HL-60 (cell line): Measurements from ENCODE around the gene HOXD3.

Experiments used
- DNase-seq, 2 experiments: peaks; one replicate each; pipeline ENCODE4 v3.0.0-alpha.2; 2010 to 2020; ENCODE audit warnings: low read depth in 1 of 2, low spot score in 1 of 2
- H3K27ac ChIP-seq: fragments of 250-450 bp; sonication (Bioruptor Pico); replicated peaks from 2 replicates; pipeline ENCODE4 v1.5.1; 2020; ENCODE audit warnings: mild to moderate bottlenecking, moderate library complexity
- H3K27me3 ChIP-seq: fragments of 250-450 bp; sonication (Bioruptor Pico); 2 replicates; pipeline ENCODE4 v1.5.1; 2021; ENCODE audit warnings: mild to moderate bottlenecking, moderate library complexity; ENCODE audit not compliant: insufficient read depth, poor library complexity, severe bottlenecking
- H3K4me3 ChIP-seq: replicated peaks from 2 replicates; pipeline ENCODE4 v1.5.1; 2011; ENCODE audit warnings: mild to moderate bottlenecking, control low read depth, low read length; ENCODE audit not compliant: insufficient read depth
- CTCF ChIP-seq: IDR thresholded peaks from one replicate; pipeline ENCODE4 v1.5.1; 2011; ENCODE audit warnings: low read length, control low read depth, inconsistent platforms; ENCODE audit not compliant: insufficient read depth
- GABPA ChIP-seq: IDR thresholded peaks from 2 replicates; pipeline ENCODE4 v1.6.1; 2012; ENCODE audit warnings: low read depth
- POLR2AphosphoS5 ChIP-seq: IDR thresholded peaks from 2 replicates; pipeline ENCODE4 v1.6.1; 2012; ENCODE audit warnings: low read depth
- SPI1 ChIP-seq: IDR thresholded peaks from 2 replicates; pipeline ENCODE4 v1.6.1; 2012; ENCODE audit warnings: low read depth, mild to moderate bottlenecking, borderline replicate concordance
- TF ChIP-seq, protein P1 (sequence below): IDR thresholded peaks from 2 replicates; pipeline ENCODE4 v1.6.1; 2012; ENCODE audit warnings: low read depth; ENCODE audit not compliant: insufficient replicate concordance

The HOXD3 gene

DNA sequence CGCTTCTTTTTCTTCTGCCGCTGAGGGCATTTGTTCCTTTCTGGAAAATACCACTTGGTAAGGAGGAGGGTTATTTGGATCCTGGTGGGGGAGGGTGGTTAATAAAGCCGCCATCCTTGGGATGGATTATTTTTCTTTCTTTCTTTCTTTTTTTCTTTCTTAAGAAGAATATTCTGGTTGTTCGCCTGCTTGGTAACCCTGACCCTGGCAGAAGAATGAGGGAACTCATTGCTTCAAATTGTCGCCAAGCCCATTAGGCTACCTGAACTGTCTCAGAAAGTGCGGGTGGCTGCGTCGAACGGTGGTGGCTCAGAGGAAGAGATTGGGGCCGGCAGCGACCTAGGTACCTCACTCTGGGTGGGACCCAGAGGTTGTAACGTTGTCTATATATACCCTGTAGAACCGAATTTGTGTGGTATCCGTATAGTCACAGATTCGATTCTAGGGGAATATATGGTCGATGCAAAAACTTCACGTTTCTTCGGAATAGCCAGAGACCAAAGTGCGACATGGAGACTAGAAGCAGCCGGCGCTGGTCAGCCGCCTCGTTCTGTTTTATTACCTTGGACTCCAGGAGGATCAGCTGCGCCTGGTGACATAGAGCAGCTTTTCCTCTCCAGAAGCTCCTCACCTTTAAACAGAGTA, 7.0 kb upstream of the HOXD3 start:
- Histone ChIP-seq H3K27ac (no peak overlapping the region), H3K27me3 (peaks cover 72% of the 10 kb centered on the region), H3K4me3 (no peak overlapping the region)
- no peak for DNase-seq
- TF ChIP-seq CTCF = no peak
- TF ChIP-seq GABPA = no peak
- no peak for TF ChIP-seq SPI1
- TF ChIP-seq, protein P1, sequence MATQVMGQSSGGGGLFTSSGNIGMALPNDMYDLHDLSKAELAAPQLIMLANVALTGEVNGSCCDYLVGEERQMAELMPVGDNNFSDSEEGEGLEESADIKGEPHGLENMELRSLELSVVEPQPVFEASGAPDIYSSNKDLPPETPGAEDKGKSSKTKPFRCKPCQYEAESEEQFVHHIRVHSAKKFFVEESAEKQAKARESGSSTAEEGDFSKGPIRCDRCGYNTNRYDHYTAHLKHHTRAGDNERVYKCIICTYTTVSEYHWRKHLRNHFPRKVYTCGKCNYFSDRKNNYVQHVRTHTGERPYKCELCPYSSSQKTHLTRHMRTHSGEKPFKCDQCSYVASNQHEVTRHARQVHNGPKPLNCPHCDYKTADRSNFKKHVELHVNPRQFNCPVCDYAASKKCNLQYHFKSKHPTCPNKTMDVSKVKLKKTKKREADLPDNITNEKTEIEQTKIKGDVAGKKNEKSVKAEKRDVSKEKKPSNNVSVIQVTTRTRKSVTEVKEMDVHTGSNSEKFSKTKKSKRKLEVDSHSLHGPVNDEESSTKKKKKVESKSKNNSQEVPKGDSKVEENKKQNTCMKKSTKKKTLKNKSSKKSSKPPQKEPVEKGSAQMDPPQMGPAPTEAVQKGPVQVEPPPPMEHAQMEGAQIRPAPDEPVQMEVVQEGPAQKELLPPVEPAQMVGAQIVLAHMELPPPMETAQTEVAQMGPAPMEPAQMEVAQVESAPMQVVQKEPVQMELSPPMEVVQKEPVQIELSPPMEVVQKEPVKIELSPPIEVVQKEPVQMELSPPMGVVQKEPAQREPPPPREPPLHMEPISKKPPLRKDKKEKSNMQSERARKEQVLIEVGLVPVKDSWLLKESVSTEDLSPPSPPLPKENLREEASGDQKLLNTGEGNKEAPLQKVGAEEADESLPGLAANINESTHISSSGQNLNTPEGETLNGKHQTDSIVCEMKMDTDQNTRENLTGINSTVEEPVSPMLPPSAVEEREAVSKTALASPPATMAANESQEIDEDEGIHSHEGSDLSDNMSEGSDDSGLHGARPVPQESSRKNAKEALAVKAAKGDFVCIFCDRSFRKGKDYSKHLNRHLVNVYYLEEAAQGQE = no peak
- no peak for TF ChIP-seq POLR2AphosphoS5

- Histone ChIP-seq H3K27ac (no peak overlapping the region), H3K27me3 (peaks cover 75% of the 10 kb centered on the region), H3K4me3 (no peak overlapping the region)
- no peak for DNase-seq
- TF ChIP-seq, protein P1 = no peak
- TF ChIP-seq GABPA = no peak
- TF ChIP-seq POLR2AphosphoS5 = no peak
- no peak for TF ChIP-seq CTCF
- no peak for TF ChIP-seq SPI1
Measured at GRCh38 chr2:176150584-176151441, 6.3 kb upstream of the HOXD3 start.

GRCh38 chr2:176151442-176152287, 5.4 kb upstream of the HOXD3 start, which contains the start of gene HOXD4:
HOXD4 (plus strand) TSS chr2:176151550; CDS start chr2:176151634, 84 bp downstream.
- Histone ChIP-seq H3K27me3 (peaks cover 75% of the 10 kb centered on the region), H3K27ac (no peak within 1 kb of the TSS), H3K4me3 (no peak within 1 kb of the TSS)
- TF ChIP-seq, protein P1 = no peak
- no peak for DNase-seq
